HG03097 (cell line): Measurements from ENCODE around the gene APOBEC3B.
"Not testable (repeated sequence)": the region's sequence is repeated elsewhere in the genome, so short reads cannot be mapped to it uniquely, and the experiment has no call there.

Experiments
- ATAC-seq: cut with Tn5 transposase; IDR thresholded peaks from one replicate; pipeline ENCODE4 v1.9.1; 2021; ENCODE audit not compliant: unreplicated experiment, low FRiP score

APOBEC3B gene

DNA sequence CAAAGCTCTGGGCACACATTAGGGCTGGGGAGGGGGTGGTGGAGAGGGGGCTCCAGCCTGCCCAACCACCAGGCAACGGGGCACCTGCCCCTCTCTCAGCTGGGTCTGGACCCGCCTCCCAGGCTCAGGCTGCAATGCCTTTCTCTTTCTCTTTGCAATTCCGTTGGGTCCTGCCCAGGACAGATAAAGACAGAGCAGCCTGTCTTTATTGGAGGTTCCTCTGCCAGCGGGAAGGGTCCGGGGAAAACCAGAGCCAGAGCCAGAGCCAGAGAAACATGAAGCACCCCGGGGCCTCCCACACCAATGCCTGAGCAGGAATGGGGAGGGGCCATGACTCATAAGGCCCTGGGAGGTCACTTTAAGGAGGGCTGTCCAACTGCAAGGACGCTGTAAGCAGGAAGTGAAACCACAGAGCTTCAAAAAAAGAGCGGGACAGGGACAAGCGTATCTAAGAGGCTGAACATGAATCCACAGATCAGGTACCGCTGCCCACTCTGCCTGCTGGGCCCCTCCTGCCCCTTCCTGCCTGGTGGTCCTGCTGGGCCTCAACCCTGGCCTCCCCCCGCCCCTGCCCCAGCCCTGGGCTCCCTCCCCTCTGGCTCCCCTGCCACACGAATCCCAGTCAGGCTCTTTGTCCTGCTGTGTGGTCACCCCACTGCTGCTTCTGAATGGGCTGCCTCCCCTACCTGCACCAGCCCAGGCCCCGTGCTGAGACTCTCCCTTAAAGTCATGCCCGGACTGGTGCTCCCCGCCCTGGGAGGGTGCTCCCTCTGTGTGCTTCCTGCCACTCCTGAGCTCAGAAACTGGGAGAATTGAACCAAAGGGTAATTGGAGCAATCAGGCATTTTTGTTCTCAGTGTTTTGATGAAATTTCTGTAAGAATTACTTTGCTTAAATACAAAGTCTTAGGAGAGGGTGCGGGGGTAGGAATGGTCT is at the start of gene APOBEC3B:
Gene APOBEC3B, plus strand, starts transcription at position 356 of the 936 bp plus-strand sequence. Its CDS starts 107 bp downstream, at position 463.
- peak; percentile 38 for ATAC-seq

DNA sequence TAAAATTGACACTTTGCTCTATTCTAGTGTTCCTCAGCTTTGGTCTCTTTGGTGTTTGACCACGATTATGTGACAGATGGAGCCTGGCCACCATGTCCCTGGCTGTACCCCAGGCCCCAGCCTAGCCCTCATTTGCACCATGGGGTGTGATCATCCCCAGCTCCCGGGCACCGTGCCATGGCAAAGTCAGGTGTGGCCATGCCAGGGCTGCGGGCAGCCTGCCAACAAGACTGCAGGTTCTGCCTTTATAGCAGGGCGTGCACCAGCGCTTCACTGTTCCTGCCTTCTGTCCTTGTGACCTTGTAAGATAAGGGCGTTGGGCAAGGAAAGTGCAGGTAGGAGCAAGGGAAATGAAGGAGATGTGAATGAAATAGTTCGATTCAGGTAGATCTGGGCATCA is 47.1 kb upstream of the APOBEC3B start:
- ATAC-seq, result no peak

DNA sequence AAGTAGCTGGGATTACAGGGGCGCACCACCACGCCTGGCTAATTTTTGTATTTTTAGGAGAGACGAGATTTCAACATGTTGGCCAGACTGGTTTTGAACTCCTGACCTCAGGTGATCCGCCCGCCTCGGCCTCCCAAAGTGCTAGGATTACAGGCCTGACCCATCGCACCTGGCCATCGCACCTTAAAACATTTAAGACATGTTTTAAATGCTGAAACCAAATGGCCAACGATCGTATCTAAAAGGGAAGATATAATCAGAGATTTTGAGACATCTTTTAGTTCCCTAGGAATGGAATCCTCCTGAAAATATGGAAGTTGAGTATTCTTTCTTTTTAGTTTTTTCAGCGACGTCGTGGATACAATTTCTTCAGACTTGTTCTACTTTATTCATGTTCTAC is 46.5 kb upstream of the APOBEC3B start:
- ATAC-seq, result no peak

DNA sequence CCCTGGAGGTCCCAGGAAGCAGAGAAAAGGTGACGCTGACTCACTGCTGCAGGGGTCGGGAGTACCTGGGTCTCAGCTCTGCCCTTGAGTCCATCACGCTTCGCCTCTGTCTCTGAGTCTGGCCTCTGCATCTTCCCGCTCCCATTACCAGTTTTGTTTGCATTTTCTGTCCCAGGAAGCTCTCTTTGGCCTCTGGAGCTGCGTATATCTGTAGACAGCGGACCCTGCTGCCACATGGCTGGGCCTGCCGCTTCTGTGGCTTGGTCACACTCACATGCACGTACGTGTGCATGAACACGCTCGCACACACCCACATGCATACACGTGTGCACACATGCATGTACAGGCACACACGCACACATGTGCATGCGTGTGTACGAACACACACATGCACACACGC is 45.6 kb upstream of the APOBEC3B start:
- ATAC-seq, result no peak

DNA sequence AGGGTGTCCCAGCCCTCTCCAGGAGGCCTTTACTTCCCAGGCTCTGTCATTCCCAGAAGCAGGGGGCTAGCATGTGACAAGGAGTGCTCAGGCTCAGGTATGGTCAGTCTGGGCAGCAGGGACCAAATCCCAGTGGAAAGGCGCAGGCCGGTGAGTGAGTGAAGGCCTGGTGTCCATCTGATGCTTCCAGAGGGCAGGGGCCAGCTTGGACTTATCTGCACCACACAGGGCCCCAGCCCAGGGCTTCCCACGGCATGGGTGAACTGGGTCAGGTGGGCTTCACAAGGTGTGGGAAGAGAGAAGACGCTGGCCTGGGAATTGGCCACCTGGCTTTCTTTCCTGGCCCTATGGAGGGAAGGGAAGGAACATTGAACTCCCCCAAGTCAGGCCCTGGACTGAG is 45.1 kb upstream of the APOBEC3B start:
- no peak for ATAC-seq

DNA sequence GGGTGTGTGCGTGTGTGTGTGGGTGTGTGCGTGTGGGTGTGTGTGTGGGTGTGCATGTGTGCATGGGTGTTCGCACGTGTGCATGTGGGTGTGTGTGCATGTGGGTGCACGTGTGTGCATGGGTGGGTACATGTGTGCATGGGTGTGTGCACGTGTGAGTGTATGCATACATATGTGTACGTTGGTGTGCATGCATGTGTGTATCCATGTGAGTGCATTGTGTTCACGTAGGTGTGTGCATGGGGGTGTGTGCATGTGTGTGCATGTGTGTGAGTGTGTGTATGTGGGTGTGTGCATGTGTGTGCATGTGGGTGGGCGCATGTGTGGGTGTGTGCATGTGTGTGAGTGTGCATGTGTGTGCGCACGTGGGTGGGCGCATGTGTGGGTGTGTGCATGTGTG is 44.6 kb upstream of the APOBEC3B start:
- ATAC-seq, result no peak

DNA sequence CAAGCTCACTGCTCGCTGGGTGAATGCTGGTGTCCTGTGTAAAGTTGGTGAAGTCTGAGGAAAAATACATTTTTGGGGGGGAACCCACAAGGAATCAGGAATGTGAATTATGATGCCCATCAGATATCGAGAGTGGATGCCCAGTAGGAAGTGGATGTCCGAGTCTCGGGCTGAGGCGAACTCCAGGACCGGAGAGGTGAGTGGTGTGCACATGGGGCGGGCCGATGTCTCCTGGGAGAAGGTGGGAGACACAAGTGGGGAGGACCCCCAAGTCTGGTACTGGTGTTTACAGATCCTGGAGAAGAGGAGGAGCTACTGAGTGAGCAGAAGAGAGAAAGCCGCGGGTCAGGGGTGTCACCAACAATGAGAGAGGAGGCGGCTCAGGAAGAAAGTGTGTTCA is 43.9 kb upstream of the APOBEC3B start:
- ATAC-seq, result no peak

DNA sequence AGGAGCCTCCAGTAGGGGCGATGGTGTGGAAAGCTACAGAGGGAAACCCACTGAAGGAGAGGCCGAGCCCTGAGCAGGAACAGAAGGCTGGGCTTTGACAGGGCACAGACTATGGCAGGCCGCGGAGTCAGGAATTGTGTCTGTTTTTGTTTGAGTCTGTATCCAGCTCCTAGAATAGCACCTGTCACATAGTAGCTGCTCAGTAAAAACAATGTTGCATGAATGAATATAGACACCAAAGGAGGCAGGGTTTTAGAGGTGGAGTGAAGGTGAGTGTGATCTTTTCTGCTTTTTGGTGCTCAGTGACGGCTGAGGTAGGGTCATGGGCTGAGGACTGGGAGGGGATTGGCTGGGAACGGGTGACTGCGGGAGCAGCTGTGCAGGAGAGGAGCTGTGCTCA is 43.2 kb upstream of the APOBEC3B start:
- ATAC-seq, result no peak

DNA sequence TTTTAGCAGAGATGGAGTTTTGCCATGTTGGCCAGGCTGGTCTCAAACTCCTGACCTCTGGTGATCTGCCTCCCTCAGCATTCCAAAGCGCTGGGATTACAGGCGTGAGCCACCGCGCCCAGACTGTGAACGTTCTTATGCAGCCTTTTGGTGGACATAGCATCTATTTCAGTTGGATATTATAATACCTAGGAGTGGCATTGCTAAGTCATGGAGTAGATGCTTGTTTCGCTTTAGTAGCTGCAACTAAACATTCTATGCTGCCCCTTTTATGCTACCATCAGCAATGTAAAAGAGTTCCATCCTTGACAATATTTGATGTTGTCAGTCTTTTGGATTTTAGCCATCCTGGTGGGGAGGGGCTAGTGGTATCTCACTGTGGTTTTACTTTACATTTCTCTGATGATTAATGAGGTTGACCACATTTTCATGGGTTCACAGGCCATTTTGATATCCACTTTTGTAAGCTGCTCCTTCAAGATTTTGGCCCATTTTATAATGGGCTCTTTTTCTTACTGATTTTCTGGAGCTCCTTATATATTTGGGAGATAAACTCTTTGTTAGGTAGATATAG is 41.2 kb upstream of the APOBEC3B start:
- peak; percentile 19 for ATAC-seq

DNA sequence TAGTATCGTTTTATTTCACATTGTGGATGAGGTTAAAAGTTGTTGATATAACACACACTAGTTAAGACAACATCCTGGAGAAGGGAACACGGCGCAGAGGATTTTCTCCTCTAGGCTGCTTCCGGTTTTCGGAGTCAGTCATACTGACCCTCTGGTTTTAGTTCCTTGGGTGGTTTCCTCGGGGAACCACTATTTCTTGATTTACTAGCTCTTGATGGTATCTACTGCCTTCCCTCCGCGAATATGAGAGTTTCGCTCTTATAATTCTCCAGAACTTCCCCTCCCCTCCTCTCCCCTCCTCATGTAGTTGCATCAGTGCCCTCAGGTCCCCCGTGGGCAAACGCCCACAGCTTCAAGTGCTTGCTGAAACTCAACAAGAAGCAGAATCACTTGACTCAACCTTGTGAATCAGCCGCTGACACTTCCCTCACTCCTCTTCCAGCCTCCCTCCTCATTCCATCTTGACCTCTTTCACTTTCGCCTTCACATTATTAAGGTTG is 40.6 kb upstream of the APOBEC3B start:
- ATAC-seq, result peak; percentile 73

DNA sequence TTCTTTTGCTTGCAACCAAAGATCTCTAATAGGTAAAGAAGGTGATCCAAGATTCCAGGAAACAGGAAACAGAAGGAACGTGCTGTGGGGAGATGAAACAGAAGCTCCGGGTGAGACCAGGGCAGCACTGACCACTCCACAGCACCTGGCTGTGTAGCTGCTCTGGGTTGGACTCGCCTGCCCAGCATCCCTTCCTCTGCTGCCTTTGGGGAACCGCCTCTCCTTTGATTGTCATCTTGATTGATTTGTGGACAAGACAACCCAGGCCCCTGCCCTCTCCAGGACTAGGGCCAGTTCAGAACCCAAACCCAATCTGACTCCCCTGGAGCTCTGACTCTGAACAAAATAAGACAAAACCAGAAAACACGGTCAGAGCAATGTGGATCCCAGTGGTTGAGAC is 39.4 kb upstream of the APOBEC3B start:
- no peak for ATAC-seq

DNA sequence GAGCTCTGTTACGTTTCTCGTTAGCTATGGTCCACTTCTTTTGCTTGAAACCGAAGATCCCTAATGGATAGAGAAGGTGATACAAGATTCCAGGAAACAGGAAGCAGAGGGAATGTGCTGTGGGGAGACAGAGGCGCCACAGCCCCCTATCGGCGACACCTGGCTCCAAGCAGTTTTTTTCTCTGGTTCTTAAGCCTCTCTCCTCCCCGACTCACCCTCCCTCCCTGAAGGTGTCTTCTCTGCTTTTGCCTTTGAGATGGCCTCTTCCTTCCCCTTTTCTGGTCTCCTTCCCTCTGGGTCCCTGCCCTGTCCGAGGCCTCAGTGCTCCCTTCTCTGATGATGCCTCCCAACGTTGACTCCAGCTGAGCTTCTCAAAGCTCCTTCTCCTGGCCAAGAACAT is 38.9 kb upstream of the APOBEC3B start:
- no peak for ATAC-seq

DNA sequence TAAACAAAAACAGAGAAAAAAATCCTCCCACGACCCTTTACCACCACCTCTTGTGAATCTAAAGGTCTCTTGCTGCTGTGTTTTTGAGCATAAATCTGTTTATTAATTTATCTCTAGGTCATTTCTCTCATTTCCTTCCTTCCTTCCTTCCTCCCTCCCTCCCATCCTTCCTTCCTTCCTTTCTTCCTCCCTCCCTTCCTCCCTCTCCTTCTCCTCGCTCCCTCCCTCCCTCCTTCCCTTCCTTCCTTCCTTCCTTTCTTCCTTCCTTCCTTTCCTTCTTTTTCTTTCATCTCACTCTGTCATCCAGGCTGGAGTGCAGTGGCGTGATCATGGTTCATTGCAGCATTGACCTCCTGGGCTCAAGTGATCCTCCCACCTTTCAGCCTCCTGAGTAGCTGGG is 38.3 kb upstream of the APOBEC3B start:
- ATAC-seq, result no peak

DNA sequence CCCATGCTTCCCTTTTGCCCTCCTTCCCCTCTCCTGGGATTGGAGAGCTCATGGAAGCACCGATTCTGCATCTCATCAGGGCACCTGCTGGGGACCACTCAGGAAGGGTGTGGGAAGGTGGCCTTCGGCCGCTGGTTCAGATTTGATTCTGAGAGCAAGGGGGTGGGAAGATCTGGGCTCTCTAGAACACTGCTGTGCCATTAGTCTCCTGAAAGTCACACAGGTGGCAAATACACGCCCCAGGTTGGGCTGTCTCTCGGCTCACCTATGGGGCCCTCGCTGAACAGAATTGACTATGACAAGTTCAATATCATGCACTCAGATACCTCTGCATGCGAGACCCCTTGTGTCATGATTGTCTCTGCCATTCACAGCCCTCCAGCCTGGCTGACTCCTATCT is 37.5 kb upstream of the APOBEC3B start:
- ATAC-seq, result no peak

DNA sequence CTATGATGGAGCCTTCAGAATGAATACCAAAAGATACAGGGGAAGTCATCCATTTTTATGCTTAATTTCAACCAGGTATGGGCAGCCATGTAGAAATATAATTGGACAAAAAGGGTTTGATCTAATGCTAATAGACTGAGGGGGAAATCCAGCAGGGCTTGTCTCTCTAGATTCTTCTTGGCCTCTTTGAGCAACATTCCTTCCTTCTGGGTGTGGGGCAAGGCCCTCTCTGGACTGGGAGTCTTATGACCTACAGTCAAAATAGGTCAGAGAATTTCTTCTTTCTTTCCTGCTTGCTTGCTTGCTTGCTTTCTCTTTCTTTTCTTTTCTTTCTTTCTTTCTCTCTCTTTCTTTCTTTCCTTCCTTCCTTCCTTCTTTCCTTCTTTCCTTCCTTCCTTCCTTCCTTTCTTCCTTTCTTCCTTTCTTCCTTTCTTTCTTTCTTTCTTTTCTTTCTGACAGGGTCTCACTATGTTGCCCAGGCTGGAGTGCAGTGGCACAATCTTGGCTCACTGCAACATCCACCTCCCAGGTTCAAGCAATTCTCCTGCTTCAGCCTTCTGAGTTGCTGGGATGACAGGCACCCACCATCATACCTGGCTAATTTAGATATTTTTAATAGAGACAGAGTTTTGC is 36.3 kb upstream of the APOBEC3B start:
- not testable (repeated sequence) for ATAC-seq

DNA sequence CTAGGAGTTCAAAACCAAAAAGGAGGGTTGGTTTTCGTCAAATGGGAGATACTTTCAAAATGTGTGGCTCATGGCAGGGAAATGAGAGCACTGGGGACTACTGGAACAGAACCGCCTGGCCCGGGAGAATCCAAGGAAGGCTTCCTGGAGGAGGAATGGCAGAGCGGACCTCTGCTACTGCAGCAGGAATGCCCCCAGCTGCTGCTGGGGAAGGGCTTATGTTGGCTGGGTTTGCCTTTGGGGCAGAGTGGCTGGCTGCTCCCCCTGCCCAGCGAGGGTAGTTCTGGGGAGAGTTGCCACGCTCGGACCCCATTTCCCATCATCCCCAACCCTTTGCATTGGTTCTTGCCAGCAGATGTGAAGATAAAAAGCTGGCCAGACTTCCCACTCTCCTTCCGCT is 35.4 kb upstream of the APOBEC3B start:
- no peak for ATAC-seq

DNA sequence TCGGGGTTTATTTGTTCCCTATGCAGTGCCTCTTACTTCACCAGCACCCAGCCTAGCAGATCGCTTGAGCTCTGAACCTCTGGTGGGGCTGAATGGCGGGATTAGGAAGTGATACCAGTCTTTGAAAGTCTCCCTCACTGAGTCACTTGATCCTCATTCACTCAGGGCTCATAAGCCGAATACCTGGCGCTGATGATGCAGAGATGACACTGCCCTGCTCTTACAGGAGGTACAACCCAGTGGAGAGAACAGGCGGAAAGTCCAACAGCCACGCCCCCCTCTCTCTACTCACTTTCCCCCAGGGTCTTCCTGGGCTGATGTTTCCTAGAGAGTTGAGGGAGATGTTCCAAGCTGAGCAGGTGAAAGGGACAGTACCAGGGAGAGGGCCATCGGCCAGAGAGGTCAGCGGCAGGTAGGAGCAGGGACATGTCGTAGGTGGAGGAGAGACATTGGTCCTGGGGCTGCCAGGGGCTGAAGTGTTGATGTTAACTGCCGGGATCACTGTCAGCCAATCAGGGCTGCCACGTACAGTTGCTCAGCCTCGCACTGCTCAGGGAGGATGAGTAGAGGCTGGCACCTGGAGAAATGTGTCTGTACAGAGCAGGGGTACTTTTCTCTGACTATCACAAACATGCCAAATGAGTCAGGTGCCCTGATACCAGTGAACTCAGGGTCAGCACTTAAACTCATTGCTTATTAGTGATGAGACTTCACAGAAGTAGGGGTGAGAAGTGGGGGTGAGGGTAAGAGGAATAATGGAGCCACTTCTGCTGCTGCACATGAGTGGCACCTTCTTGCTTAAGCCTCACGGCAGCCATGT is 34.6 kb upstream of the APOBEC3B start:
- ATAC-seq, result no peak

DNA sequence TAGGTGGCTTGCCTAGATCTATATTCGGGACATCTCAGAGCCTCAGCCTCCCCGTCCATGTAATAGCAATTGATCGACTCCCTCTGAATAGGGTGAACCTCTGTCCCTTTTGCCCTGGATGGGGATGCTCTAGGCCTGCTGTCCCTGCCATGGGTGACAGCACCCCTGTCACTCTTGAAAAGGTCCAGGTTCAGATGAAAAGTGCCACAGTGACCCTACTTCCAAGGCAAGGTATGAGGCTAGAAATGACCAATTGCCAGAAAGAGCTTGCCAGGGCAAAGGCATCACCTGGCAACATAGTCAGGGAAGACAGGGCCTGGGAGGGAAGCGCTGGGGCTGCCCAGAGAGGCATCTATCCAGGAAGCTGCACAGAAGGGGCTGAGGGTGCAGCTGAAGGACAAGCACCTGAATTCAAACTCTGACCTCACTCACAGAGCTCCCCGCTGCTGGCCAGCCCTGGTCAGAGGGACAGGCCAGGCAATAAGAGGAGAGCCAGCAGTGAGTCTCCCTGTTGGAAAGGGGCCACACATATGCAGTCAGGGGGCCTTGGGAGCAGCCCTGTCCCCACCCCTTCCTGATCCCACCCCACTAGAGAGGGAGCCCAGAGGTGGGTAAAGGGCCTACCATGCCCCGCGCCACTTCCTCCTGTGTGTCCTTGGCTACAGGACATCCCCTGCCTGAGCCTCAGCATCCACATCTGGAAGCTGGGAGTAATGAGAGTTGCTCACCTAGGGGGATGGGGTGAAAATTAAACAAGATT is 33.8 kb upstream of the APOBEC3B start:
- no peak for ATAC-seq

DNA sequence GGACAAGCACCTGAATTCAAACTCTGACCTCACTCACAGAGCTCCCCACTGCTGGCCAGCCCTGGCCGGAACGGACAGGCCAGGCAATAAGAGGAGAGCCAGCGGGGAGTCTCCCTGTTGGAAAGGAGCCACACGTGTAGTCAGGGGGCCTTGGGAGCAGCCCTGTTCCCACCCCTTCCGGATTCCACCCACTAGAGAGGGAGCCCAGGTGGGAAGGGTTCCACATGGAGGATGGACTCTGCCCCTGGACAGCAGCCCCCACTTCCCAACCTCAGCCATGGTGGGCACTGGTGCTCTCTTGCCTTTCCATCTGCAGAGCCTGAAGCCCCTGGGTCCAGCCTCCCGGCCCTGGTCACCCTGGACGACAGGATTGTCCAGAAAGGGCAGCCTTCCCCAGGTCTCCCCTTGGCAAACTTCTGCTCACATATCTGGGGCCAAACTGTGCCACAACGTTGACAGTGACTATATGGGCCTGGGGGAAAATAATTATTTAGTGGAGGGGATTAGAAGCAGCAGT is 32.2 kb upstream of the APOBEC3B start:
- ATAC-seq, result no peak
